Bladder microvascular endothelial cell (primary cell): ENCODE data around the gene AFF4. TPM values are rescaled to one million over a fixed set of nuclear protein-coding genes. Genes with fewer than 3 reads are reported as not detected.

ENCODE experiments used
- total RNA-seq: library from RNA; depleted of rRNA; stranded (reverse); fragments of >200 nt; gene quantifications from 2 replicates; pipeline ENCODE4 v1.2.3, GENCODE V29; 2014

The AFF4 gene
- 15.2 and 43.6 TPM in 2 replicates for total RNA-seq

DNA sequence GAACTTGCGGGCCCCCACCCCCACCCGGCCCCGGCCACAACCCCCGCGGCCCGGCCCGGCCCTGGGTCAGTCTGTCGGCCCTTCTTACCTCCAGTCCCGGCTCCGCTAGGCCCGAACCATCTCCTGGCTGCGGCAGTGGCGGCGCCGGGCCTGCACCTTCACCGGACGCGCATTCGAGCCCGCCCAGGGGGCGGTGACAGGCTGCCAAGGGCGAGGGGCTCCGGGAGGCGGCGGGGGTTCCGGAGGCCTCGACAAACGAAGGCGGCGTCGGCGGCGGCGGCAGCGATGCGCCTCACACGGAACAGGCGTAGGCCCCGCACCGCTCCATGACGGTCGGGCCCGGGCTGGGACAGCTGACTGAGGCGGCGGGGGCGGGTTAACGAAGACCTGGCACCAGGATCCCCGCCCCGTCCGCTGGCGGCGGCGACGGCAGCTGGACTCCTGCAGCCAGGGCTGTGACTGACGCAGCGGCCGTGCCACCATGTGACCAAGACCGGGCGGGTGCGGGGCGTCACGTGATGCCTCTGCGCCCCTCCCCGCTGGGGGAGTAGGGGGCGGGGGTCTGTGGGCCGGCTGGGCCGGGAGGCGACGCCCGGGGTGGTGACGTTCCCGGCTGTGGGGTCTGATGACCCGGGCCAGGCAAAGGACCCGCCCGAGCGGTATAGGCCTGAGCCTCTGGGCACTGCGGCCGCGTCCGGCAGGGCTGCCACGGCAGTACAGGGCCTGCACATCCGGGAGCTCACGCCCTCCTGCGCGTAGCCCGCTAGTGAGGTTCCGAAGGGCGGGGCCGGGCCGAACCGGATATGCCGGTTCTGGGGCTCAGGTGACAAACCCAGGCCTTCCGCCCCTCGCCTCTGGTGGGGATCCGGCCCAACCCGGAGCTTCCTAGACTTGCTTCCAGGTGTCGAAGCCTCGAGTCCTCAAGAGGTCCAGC is at the start of gene AFF4:
Gene AFF4 (minus strand): TSS at position 464 of the 934 bp plus-strand sequence. CDS start 26,445 bp downstream, outside the sequence.

DNA sequence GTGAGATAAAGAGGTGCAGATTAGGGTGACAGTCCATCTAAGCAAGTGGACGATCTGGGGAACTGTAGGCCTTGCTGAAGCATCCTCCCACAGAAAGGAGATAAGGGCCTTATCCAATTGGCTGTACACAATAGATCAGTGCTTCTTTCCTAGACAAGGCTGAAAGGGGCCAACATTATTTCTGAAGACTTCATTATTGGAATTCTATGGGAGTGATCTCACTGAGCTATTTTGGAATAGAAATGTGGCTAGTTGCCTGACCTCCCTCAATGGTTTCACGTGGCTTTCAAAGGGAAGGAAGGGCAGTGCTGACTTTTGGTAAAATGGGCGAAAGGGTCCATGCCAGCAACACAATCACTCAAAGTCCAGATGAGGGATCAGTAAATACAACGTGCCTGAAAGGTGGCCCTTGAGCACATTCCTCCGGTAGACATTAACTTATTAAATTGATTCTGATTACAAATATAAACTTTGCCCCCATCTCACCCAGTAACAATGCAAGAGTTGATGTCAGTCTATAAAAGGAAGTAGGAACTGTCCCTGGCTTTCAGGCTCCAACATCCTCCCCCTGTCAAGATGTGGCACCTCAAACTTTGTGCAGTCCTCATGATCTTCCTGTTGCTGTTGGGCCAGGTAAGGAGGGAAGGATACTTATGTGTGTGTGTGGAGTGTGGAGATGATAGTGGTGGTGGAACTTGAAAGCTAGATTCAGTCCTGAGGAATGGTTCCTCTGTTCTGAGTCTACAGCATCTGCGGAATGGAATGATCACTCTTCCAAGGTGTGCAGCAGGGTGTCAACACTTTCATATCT is 90.1 kb downstream of the AFF4 start, which contains the start of gene LEAP2:
Gene LEAP2 (plus strand): TSS at position 550 of the 811 bp plus-strand sequence. CDS start 27 bp downstream, at position 577.

GRCh38 chr5:132866342-132867045 is 96.9 kb downstream of the AFF4 start, which contains the start of the genes GDF9 and UQCRQ:
GDF9 (minus strand) TSS chr5:132866469; CDS start chr5:132864533, 1,936 bp downstream.
UQCRQ (plus strand) TSS chr5:132866642; CDS start chr5:132866882, 240 bp downstream.

DNA sequence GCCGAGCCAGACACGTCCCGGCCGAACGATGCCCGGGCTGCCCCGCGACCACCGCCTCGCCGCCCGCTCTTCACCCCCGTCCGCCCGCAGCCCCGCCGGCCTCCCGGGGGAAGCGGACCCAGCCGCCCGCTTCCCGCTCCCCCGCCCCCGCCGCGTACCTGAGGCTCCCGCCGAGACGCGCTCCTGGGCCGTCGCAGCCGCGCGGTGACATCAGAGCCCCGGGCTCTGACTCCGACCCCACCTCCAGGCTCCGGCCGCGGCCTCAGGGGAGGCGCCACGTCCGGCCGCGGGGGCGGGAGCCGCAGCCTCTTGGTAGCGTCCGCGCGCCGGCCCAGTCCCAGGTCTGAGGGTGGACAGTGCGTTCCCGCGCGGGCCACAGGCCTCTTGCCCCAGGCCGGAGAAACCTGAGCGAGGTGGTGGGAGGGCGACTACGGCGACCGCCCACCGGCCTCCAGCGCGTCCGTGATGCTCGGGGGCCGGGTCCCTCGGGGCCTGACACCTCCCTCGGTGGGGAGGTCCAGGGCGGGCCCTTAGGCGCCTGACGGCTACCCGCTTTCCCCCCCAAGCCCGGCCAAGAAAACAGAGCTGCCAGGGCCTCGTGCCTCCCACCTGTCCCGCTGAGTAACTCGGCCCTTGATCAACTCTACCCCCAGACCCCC is 132.9 kb downstream of the AFF4 start, which contains the start of gene SHROOM1:
Gene SHROOM1 (minus strand): TSS at position 212 of the 659 bp plus-strand sequence. CDS start 4,507 bp downstream, outside the sequence.

Other genes with a start within 250 kb of the AFF4 start
- gene KIF3A, start 226.1 kb downstream of the AFF4 start, total RNA-seq, result 4.2 and 12.3 TPM in 2 replicates
- under 0.01 and 0.06 TPM in 2 replicates for gene CCNI2, start 216.2 kb downstream of the AFF4 start, total RNA-seq
- 37.6 and 70.4 TPM in 2 replicates for gene SEPTIN8, start 186.4 kb downstream of the AFF4 start, total RNA-seq
- gene SOWAHA, start 150.3 kb downstream of the AFF4 start, total RNA-seq, result not detected in 2 replicates
- gene SHROOM1, start 133.0 kb downstream of the AFF4 start, total RNA-seq, result 4.4 and 5.2 TPM in 2 replicates
- not detected in 2 replicates for gene GDF9, start 97.2 kb downstream of the AFF4 start, total RNA-seq
- 78.4 and 98.4 TPM in 2 replicates for gene UQCRQ, start 97.0 kb downstream of the AFF4 start, total RNA-seq
- gene LEAP2, start 90.0 kb downstream of the AFF4 start, total RNA-seq, result under 0.01 and 0.38 TPM in 2 replicates
- 16.4 and 18.3 TPM in 2 replicates for gene ZCCHC10, start 62.9 kb upstream of the AFF4 start, total RNA-seq
- 55.2 and 139 TPM in 2 replicates for gene HSPA4, start 88.4 kb upstream of the AFF4 start, total RNA-seq